IPS-15b (cell line): ENCODE measurements around the gene LRRC75A.

Experiments
- H3K27me3 ChIP-seq: one replicate; pipeline ENCODE4 v1.6.1; 2013; ENCODE audit warnings: low read length; ENCODE audit not compliant: control insufficient read depth, insufficient read depth
- H3K36me3 ChIP-seq: one replicate; pipeline ENCODE4 v1.6.1; 2013; ENCODE audit warnings: low read length; ENCODE audit not compliant: control insufficient read depth, insufficient read depth
- H3K4me1 ChIP-seq: one replicate; pipeline ENCODE4 v1.6.1; 2013; ENCODE audit warnings: mild to moderate bottlenecking, low read length; ENCODE audit not compliant: control insufficient read depth, insufficient read depth
- H3K4me3 ChIP-seq: one replicate; pipeline ENCODE4 v1.5.1; 2013; ENCODE audit warnings: low read depth, low read length
- H3K9ac ChIP-seq: one replicate; pipeline ENCODE4 v1.6.1; 2013; ENCODE audit warnings: low read depth, mild to moderate bottlenecking, low read length
- H3K9me3 ChIP-seq: one replicate; pipeline ENCODE4 v1.6.1; 2013; ENCODE audit warnings: mild to moderate bottlenecking, low read length; ENCODE audit not compliant: control insufficient read depth, insufficient read depth

LRRC75A gene

GRCh38 chr17:16477666-16478065 is 14.3 kb downstream of the LRRC75A start:
- Histone ChIP-seq H3K4me1 (peaks cover 4% of the 10 kb centered on the region), H3K36me3 (no peaks in the 10 kb centered on the region), H3K27me3 (no peaks in the 10 kb centered on the region), H3K9ac (no peak overlapping the region), H3K9me3 (no peaks in the 10 kb centered on the region), H3K4me3 (no peak overlapping the region)

- no peak overlapping the region for H3K4me3 ChIP-seq
- H3K4me1 ChIP-seq: peaks cover 4% of the 10 kb centered on the region
- H3K9me3 ChIP-seq: no peaks in the 10 kb centered on the region
- no peaks in the 10 kb centered on the region for H3K36me3 ChIP-seq
- no peaks in the 10 kb centered on the region for H3K27me3 ChIP-seq
- no peak overlapping the region for H3K9ac ChIP-seq
Observed at GRCh38 chr17:16477255-16477654, 14.7 kb downstream of the LRRC75A start.

- Histone ChIP-seq H3K9ac (no peak overlapping the region), H3K27me3 (no peaks in the 10 kb centered on the region), H3K36me3 (no peaks in the 10 kb centered on the region)
Observed at GRCh38 chr17:16475179-16475704, 16.8 kb downstream of the LRRC75A start.

GRCh38 chr17:16474012-16474725 is 17.8 kb downstream of the LRRC75A start:
- no peaks in the 10 kb centered on the region for H3K27me3 ChIP-seq
- no peak overlapping the region for H3K9ac ChIP-seq
- no peak overlapping the region for H3K4me3 ChIP-seq
- peaks cover 4% of the 10 kb centered on the region for H3K4me1 ChIP-seq
- H3K9me3 ChIP-seq: no peaks in the 10 kb centered on the region
- peaks cover 4% of the 10 kb centered on the region for H3K36me3 ChIP-seq

More at GRCh38 chr17:16475179-16475704, 16.8 kb downstream of the LRRC75A start:
- Histone ChIP-seq H3K9me3 (no peaks in the 10 kb centered on the region), H3K4me3 (no peak overlapping the region), H3K4me1 (peaks cover 4% of the 10 kb centered on the region)

- no peaks in the 10 kb centered on the region for H3K27me3 ChIP-seq
- peaks cover 4% of the 10 kb centered on the region for H3K4me1 ChIP-seq
- H3K9me3 ChIP-seq: no peaks in the 10 kb centered on the region
- H3K4me3 ChIP-seq: no peak overlapping the region
- peaks cover 4% of the 10 kb centered on the region for H3K36me3 ChIP-seq
- no peak overlapping the region for H3K9ac ChIP-seq
Observed at GRCh38 chr17:16473044-16474011, 18.7 kb downstream of the LRRC75A start.

- Histone ChIP-seq H3K27me3 (no peaks in the 10 kb centered on the region), H3K4me1 (peaks cover 4% of the 10 kb centered on the region), H3K9ac (no peak overlapping the region), H3K36me3 (peaks cover 4% of the 10 kb centered on the region), H3K9me3 (no peaks in the 10 kb centered on the region), H3K4me3 (no peak overlapping the region)
Observed at GRCh38 chr17:16472539-16472938, 19.5 kb downstream of the LRRC75A start.

GRCh38 chr17:16471295-16471694 is 20.7 kb downstream of the LRRC75A start:
- no peaks in the 10 kb centered on the region for H3K9me3 ChIP-seq
- H3K4me1 ChIP-seq: no peaks in the 10 kb centered on the region
- H3K4me3 ChIP-seq: no peak overlapping the region
- peaks cover 4% of the 10 kb centered on the region for H3K36me3 ChIP-seq
- H3K9ac ChIP-seq: no peak overlapping the region
- no peaks in the 10 kb centered on the region for H3K27me3 ChIP-seq

GRCh38 chr17:16470265-16470664 is 21.7 kb downstream of the LRRC75A start:
- Histone ChIP-seq H3K9me3 (no peaks in the 10 kb centered on the region), H3K9ac (no peak overlapping the region), H3K36me3 (peaks cover 4% of the 10 kb centered on the region), H3K4me1 (no peaks in the 10 kb centered on the region), H3K27me3 (no peaks in the 10 kb centered on the region), H3K4me3 (no peak overlapping the region)

GRCh38 chr17:16468428-16468992 is 23.5 kb downstream of the LRRC75A start:
- Histone ChIP-seq H3K27me3 (no peaks in the 10 kb centered on the region), H3K9ac (no peak overlapping the region), H3K9me3 (no peaks in the 10 kb centered on the region), H3K4me3 (no peak overlapping the region), H3K4me1 (peaks cover 3% of the 10 kb centered on the region), H3K36me3 (peaks cover 4% of the 10 kb centered on the region)

- H3K9ac ChIP-seq: no peak overlapping the region
- no peak overlapping the region for H3K4me3 ChIP-seq
- H3K27me3 ChIP-seq: no peaks in the 10 kb centered on the region
- H3K4me1 ChIP-seq: peaks cover 3% of the 10 kb centered on the region
- H3K9me3 ChIP-seq: no peaks in the 10 kb centered on the region
- H3K36me3 ChIP-seq: peaks cover 4% of the 10 kb centered on the region
Observed at GRCh38 chr17:16467886-16468285, 24.1 kb downstream of the LRRC75A start.

GRCh38 chr17:16467044-16467443 is 24.9 kb downstream of the LRRC75A start:
- Histone ChIP-seq H3K27me3 (no peaks in the 10 kb centered on the region), H3K9ac (no peak overlapping the region), H3K36me3 (peaks cover 4% of the 10 kb centered on the region), H3K4me1 (peaks cover 3% of the 10 kb centered on the region), H3K4me3 (no peak overlapping the region), H3K9me3 (no peaks in the 10 kb centered on the region)
